ENCODE results near the gene MAP4K5. TPM values are rescaled to one million over a fixed set of nuclear protein-coding genes. Genes with fewer than 3 reads are reported as not detected.

MAP4K5 gene
- total RNA-seq, 1 donor from 2014 or later = 52.8 TPM

DNA sequence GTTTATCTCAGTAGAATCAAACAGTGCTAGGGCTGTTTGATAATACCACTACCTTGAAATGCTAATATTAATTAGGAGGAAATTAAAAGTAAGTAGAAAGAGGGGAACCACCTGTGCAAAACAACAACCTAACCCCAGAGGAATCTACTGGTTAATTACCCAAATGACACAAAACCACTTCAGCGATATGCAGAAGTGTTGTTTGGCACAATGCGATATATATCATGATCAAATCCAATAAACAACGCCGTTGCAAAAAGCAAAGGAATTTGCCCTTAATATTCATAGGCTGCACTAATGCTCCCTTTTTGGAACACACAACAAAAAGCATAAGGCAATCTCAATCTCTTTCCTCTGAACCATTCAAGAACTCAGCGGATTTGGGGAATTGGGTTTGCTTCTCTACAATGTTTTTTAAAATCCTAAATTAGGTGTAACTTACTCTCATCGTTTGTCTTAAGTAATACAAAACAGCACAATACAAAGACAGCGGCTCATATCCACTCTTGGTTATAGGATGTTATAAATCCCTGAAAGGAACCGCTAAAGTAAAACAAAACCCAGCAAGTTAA, 1.5 kb downstream of the MAP4K5 start:
- Histone ChIP-seq H3K36me3 (no peaks in the 10 kb centered on the region), H3K4me1 (peaks cover 47% of the 10 kb centered on the region), H3K27ac (no peak overlapping the region), H3K9me3 (no peaks in the 10 kb centered on the region), H3K4me3 (peak overlapping the region; percentile 86), H3K27me3 (ENCODE audit: low read depth) (no peaks in the 10 kb centered on the region)
- intact Hi-C loops (cut with DNase I) = no loop called here
- TF ChIP-seq, protein P1, sequence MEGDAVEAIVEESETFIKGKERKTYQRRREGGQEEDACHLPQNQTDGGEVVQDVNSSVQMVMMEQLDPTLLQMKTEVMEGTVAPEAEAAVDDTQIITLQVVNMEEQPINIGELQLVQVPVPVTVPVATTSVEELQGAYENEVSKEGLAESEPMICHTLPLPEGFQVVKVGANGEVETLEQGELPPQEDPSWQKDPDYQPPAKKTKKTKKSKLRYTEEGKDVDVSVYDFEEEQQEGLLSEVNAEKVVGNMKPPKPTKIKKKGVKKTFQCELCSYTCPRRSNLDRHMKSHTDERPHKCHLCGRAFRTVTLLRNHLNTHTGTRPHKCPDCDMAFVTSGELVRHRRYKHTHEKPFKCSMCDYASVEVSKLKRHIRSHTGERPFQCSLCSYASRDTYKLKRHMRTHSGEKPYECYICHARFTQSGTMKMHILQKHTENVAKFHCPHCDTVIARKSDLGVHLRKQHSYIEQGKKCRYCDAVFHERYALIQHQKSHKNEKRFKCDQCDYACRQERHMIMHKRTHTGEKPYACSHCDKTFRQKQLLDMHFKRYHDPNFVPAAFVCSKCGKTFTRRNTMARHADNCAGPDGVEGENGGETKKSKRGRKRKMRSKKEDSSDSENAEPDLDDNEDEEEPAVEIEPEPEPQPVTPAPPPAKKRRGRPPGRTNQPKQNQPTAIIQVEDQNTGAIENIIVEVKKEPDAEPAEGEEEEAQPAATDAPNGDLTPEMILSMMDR (IDR thresholded peaks at IDR 0.05) = no peak
- DNase-seq (no peak), ATAC-seq (no peak)

DNA sequence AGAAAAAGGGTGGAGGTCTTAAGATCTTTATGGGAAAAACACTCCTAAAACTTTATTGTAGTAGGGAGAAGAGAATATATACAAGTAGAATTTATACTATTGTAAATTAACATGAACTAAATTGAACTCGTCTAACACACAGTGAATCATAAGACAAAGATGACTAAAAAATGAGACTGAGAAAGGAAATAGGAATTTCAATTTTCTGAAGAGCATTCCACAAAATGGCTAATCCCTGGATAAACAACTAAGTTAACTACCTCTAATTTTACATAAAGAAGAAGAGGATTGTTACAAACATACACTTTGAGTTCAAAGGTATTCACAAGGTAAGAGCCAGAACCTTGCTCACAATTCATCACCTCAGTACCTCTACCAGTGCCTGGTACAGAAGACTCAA, 2.0 kb downstream of the MAP4K5 start:
- H3K4me3 ChIP-seq = peak overlapping the region; percentile 86
- DNase-seq = no peak

GRCh38 chr14:50529288-50530179, 2.8 kb downstream of the MAP4K5 start:
- H3K9me3 ChIP-seq = no peaks in the 10 kb centered on the region
- no peaks in the 10 kb centered on the region for H3K27me3 ChIP-seq (ENCODE audit: low read depth)
- no peaks in the 10 kb centered on the region for H3K36me3 ChIP-seq
- no peak overlapping the region for H3K27ac ChIP-seq
- intact Hi-C loops (cut with DNase I) = loop anchor here (10.0 kb wide), 1 partner anchor 205 kb away; no protein-coding TSS in a partner anchor
- H3K4me3 ChIP-seq = no peak overlapping the region
- ATAC-seq = no peak
- H3K4me1 ChIP-seq = peaks cover 54% of the 10 kb centered on the region
- TF ChIP-seq, protein P1 (IDR thresholded peaks at IDR 0.05) = no peak
- DNase-seq = no peak

More for the DNA sequence above, 2.0 kb downstream of the MAP4K5 start:
- TF ChIP-seq, protein P1 (IDR thresholded peaks at IDR 0.05) = no peak
- ATAC-seq = no peak
- intact Hi-C loops (cut with DNase I) = no loop called here
- Histone ChIP-seq H3K36me3 (no peaks in the 10 kb centered on the region), H3K27ac (no peak overlapping the region), H3K4me1 (peaks cover 47% of the 10 kb centered on the region), H3K27me3 (ENCODE audit: low read depth) (no peaks in the 10 kb centered on the region), H3K9me3 (no peaks in the 10 kb centered on the region)

- no peak for DNase-seq
- H3K9me3 ChIP-seq = no peaks in the 10 kb centered on the region
- intact Hi-C loops (cut with DNase I) = loop anchor here (10.0 kb wide), 1 partner anchor 203 kb away; no protein-coding TSS in a partner anchor
- TF ChIP-seq, protein P1 (IDR thresholded peaks at IDR 0.05) = no peak
- H3K4me1 ChIP-seq = peaks cover 51% of the 10 kb centered on the region
- no peak overlapping the region for H3K4me3 ChIP-seq
- no peaks in the 10 kb centered on the region for H3K36me3 ChIP-seq
- no peak overlapping the region for H3K27ac ChIP-seq
- H3K27me3 ChIP-seq (ENCODE audit: low read depth) = no peaks in the 10 kb centered on the region
- ATAC-seq = no peak
Observed at GRCh38 chr14:50528000-50528399, 4.4 kb downstream of the MAP4K5 start.

DNA sequence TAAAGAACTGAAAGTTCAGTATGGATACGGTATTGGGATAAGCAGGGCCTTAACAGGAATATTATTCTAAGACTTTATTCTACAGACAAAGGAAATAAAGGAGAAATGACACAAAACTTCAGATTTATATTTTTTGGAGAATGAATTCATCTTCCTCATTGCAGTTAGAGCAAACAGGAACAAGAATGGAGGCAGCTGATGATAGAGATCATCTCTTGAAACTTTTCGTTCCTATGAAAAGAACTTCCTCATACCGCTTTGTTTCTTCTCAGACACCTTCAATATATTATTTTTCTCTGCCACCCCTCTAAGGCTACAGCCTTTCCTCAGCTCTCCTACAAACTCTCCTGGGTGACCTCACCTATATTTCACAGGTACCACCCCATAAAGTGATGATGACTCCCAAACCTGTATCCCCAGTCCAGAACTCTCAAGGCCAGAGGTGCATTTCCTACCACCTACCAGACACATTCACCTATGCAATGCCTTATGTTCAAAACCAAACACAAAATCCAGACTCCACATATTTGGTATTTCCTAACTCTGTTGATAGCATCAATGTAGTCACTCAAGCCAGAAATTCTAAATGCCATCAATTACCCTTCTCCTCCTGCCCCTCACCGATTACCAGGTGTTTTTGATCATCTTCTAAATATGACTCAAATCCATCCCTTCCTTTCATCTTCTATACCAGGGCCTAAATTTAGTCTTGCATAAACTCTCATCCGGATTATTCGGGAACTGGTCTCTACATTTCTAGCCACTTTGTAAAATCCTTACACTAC, 7.4 kb downstream of the MAP4K5 start:
- TF ChIP-seq, protein P1 (IDR thresholded peaks at IDR 0.05) = no peak
- intact Hi-C loops (cut with DNase I) = loop anchor here (10.0 kb wide), 1 partner anchor 200 kb away; no protein-coding TSS in a partner anchor
- ATAC-seq (no peak), DNase-seq (no peak)
- H3K27me3 ChIP-seq (ENCODE audit: low read depth) = no peaks in the 10 kb centered on the region
- H3K4me3 ChIP-seq = no peak overlapping the region
- H3K36me3 ChIP-seq = no peaks in the 10 kb centered on the region
- no peaks in the 10 kb centered on the region for H3K9me3 ChIP-seq
- peaks cover 51% of the 10 kb centered on the region for H3K4me1 ChIP-seq
- H3K27ac ChIP-seq = no peak overlapping the region

Measured in lower lobe of right lung (tissue), 2 donors.